ENCODE results near the gene GRIA4.

Gene GRIA4

GRCh38 chr11:105734426-105734825, 124.6 kb downstream of the GRIA4 start:
- TF ChIP-seq SIN3A (IDR thresholded peaks at IDR 0.05; ENCODE audit: borderline replicate concordance, insufficient read depth, low read length) = no peak
- no peak for TF ChIP-seq FOXP2 (optimal IDR thresholded peaks at IDR 0.05; ENCODE audit: borderline replicate concordance, extremely low read depth, extremely low read length, insufficient read depth)
- TF ChIP-seq TAF1 (IDR thresholded peaks at IDR 0.05; ENCODE audit: borderline replicate concordance, insufficient read depth, low read length) = no peak
- no peak for TF ChIP-seq POLR2AphosphoS5 (IDR thresholded peaks at IDR 0.05; ENCODE audit: low read depth, low read length)
- TF ChIP-seq REST (IDR thresholded peaks at IDR 0.05; ENCODE audit: insufficient read depth in 1 of 2, low read depth in 2 of 2, low read length in 2 of 2) = no peak

GRCh38 chr11:105738251-105738650, 128.4 kb downstream of the GRIA4 start:
- TF ChIP-seq REST (IDR thresholded peaks at IDR 0.05; ENCODE audit: insufficient read depth in 1 of 2, low read depth in 2 of 2, low read length in 2 of 2) (no peak), SIN3A (IDR thresholded peaks at IDR 0.05; ENCODE audit: borderline replicate concordance, insufficient read depth, low read length) (no peak), POLR2AphosphoS5 (IDR thresholded peaks at IDR 0.05; ENCODE audit: low read depth, low read length) (no peak), FOXP2 (optimal IDR thresholded peaks at IDR 0.05; ENCODE audit: borderline replicate concordance, extremely low read depth, extremely low read length, insufficient read depth) (no peak), TAF1 (IDR thresholded peaks at IDR 0.05; ENCODE audit: borderline replicate concordance, insufficient read depth, low read length) (no peak)

GRCh38 chr11:105738986-105739795, 129.3 kb downstream of the GRIA4 start:
- TF ChIP-seq SIN3A (IDR thresholded peaks at IDR 0.05; ENCODE audit: borderline replicate concordance, insufficient read depth, low read length) = no peak
- TF ChIP-seq TAF1 (IDR thresholded peaks at IDR 0.05; ENCODE audit: borderline replicate concordance, insufficient read depth, low read length) = no peak
- no peak for TF ChIP-seq POLR2AphosphoS5 (IDR thresholded peaks at IDR 0.05; ENCODE audit: low read depth, low read length)
- no peak for TF ChIP-seq FOXP2 (optimal IDR thresholded peaks at IDR 0.05; ENCODE audit: borderline replicate concordance, extremely low read depth, extremely low read length, insufficient read depth)
- TF ChIP-seq REST (IDR thresholded peaks at IDR 0.05; ENCODE audit: insufficient read depth in 1 of 2, low read depth in 2 of 2, low read length in 2 of 2) = no peak

GRCh38 chr11:105740164-105740903, 130.5 kb downstream of the GRIA4 start:
- TF ChIP-seq FOXP2 (optimal IDR thresholded peaks at IDR 0.05; ENCODE audit: borderline replicate concordance, extremely low read depth, extremely low read length, insufficient read depth) (no peak), POLR2AphosphoS5 (IDR thresholded peaks at IDR 0.05; ENCODE audit: low read depth, low read length) (no peak), REST (IDR thresholded peaks at IDR 0.05; ENCODE audit: insufficient read depth in 1 of 2, low read depth in 2 of 2, low read length in 2 of 2) (no peak), SIN3A (IDR thresholded peaks at IDR 0.05; ENCODE audit: borderline replicate concordance, insufficient read depth, low read length) (no peak), TAF1 (IDR thresholded peaks at IDR 0.05; ENCODE audit: borderline replicate concordance, insufficient read depth, low read length) (no peak)

Measured in PFSK-1 (cell line).